Spinal cord (tissue), 10 donors: ENCODE results near the gene REV1. TPM values are rescaled to one million over a fixed set of nuclear protein-coding genes. Genes with fewer than 3 reads are reported as not detected.

Source experiments
- DNase-seq, 6 donors: peaks; one replicate each; pipeline versions ENCODE4 v3.0.0 to v3.0.0-alpha.2; 2013 to 2015; ENCODE audit warnings: low spot score in 6 of 6, low read depth in 4 of 6
- H3K27ac ChIP-seq: one replicate; pipeline ENCODE4 v1.5.1; 2013; ENCODE audit warnings: low read depth, low read length, control low read depth
- H3K27me3 ChIP-seq: one replicate; pipeline ENCODE4 v1.6.1; 2013; ENCODE audit warnings: low read length; ENCODE audit not compliant: control insufficient read depth, insufficient read depth
- H3K36me3 ChIP-seq: one replicate; pipeline ENCODE4 v1.6.1; 2013; ENCODE audit warnings: low read length; ENCODE audit not compliant: control insufficient read depth, insufficient read depth
- H3K4me1 ChIP-seq: one replicate; pipeline ENCODE4 v1.6.1; 2013; ENCODE audit warnings: low read length; ENCODE audit not compliant: control insufficient read depth, insufficient read depth
- H3K4me3 ChIP-seq: one replicate; pipeline ENCODE4 v1.5.1; 2013; ENCODE audit warnings: low read depth, low read length, control low read depth
- H3K9me3 ChIP-seq: one replicate; pipeline ENCODE4 v1.6.1; 2013; ENCODE audit warnings: low read length; ENCODE audit not compliant: control insufficient read depth, insufficient read depth
- WGBS: methylation state at CpG from one replicate; pipeline ENCODE4 v1.1.5; 2013; ENCODE audit warnings: missing lambda C conversion rate; ENCODE audit not compliant: insufficient coverage; 5-methylcytosine and 5-hydroxymethylcytosine counted together
- polyA plus RNA-seq, 2 donors: library from polyadenylated mRNA; unstranded; fragments of 120-200 nt; gene quantifications; one replicate each; pipeline ENCODE4 v1.2.1, GENCODE V29; 2013; ENCODE audit not compliant: insufficient read length in 2 of 2
- total RNA-seq, 2 donors: library from RNA; depleted of rRNA in 1 of 2; stranded (reverse); fragments of 120-200 nt in 1 of 2; fragments of >200 nt in 1 of 2; gene quantifications; one replicate each; pipeline versions ENCODE4 v1.2.3 to v1.2.4, GENCODE V29; 2013 to 2014
- donor health status: healthy.

The REV1 gene
- total and polyA plus RNA-seq, 4 donors, result 40.4 to 109 (median 54.8) TPM

DNA sequence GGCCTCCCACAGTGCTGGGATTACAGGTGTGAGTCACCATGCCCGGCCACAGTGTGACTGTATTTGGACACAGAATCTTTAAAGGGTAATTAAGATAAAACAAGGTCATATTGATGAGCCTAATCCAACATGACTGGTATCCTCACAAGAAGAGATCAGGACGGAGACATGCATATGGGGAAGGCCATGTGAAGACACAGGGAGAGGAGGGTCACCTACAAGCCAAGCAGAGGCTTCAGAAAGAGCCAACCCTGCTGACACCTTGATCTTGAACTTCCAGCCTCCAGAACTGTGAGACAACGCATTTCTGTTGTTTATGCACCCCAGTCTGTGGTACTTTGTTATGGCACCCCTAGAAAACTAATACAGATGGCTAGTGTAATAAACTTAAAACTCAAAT, 72.4 kb downstream of the REV1 start:
- 100% methylated on average over 1 of the region's 3 CpGs for WGBS
- DNase-seq, result no peak
- H3K27me3 ChIP-seq, result no peaks in the 10 kb centered on the region
- H3K27ac ChIP-seq, result no peak overlapping the region
- H3K4me3 ChIP-seq, result no peak overlapping the region
- no peaks in the 10 kb centered on the region for H3K4me1 ChIP-seq
- no peaks in the 10 kb centered on the region for H3K9me3 ChIP-seq
- H3K36me3 ChIP-seq, result peaks cover 34% of the 10 kb centered on the region

DNA sequence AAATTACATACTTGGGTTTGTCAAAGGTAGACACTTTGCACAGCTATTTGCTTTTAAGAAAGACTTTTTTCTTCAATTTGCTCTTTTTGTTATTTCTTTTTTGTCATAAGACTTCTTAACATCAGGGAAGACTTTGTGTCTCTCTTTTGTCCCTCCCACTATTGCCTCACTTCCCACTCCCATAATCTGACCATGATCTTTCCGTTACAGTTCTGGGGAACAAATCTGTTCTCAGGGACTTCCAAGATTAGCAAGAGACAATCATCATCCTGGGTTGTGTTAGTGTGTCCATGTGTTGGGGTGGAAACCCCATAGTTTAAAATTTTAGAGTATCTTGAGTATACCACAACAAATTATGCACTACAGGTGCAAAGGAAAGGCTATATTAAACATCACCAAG, 75.3 kb downstream of the REV1 start:
- no CpG with 5 or more reads among the region's 1 CpG for WGBS
- H3K36me3 ChIP-seq, result peaks cover 44% of the 10 kb centered on the region

DNA sequence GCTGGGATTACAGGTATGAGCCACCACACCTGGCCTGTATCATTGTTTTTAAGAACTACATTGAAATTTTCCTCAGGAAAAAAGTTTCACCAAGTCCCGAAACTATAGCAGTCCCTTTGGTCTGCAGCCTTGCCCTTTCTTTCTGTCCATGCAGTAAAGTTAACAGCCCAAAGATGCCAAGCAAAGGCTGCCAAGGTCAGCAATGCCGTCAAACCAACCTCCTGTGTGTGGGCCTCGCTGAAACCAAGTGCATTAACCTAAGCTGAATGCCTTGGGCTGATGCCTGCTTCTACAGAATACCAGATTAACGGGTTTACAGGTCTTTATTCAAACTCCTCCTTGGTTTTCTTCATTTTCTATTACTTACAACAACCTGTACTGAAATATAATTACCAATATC, 79.5 kb downstream of the REV1 start:
- no peaks in the 10 kb centered on the region for H3K9me3 ChIP-seq
- H3K4me3 ChIP-seq, result no peak overlapping the region
- WGBS, result 96% methylated on average over 4 of the region's 4 CpGs
- no peak for DNase-seq
- no peaks in the 10 kb centered on the region for H3K27me3 ChIP-seq
- no peak overlapping the region for H3K27ac ChIP-seq
- peaks cover 25% of the 10 kb centered on the region for H3K36me3 ChIP-seq
- H3K4me1 ChIP-seq, result no peaks in the 10 kb centered on the region

More for the DNA sequence above, 75.3 kb downstream of the REV1 start:
- no peaks in the 10 kb centered on the region for H3K4me1 ChIP-seq
- DNase-seq, result no peak
- H3K4me3 ChIP-seq, result no peak overlapping the region
- no peaks in the 10 kb centered on the region for H3K27me3 ChIP-seq
- H3K27ac ChIP-seq, result no peak overlapping the region
- no peaks in the 10 kb centered on the region for H3K9me3 ChIP-seq

DNA sequence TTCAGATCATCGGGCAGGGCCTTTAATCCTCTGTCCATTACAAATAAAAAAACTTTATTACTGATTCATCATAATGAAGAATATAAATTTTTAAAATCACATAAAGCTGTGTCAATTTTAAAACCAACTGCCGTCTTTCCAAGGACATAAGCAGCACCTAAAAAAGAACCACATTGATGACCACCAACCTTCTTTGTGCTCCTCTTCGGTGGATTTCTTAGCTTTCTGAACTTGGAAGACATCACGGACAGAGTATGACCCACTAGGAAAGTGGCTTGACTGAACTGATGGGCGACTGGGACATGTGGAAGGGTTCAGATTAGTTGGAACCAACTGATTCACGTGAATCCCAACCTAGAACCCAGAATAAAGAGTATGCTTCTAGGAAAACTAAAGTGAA, 83.7 kb downstream of the REV1 start:
- DNase-seq, result no peak
- 100% methylated on average over 2 of the region's 6 CpGs for WGBS
- Histone ChIP-seq H3K27ac (no peak overlapping the region), H3K4me1 (no peaks in the 10 kb centered on the region), H3K4me3 (no peak overlapping the region), H3K9me3 (no peaks in the 10 kb centered on the region), H3K36me3 (peaks cover 32% of the 10 kb centered on the region), H3K27me3 (no peaks in the 10 kb centered on the region)

DNA sequence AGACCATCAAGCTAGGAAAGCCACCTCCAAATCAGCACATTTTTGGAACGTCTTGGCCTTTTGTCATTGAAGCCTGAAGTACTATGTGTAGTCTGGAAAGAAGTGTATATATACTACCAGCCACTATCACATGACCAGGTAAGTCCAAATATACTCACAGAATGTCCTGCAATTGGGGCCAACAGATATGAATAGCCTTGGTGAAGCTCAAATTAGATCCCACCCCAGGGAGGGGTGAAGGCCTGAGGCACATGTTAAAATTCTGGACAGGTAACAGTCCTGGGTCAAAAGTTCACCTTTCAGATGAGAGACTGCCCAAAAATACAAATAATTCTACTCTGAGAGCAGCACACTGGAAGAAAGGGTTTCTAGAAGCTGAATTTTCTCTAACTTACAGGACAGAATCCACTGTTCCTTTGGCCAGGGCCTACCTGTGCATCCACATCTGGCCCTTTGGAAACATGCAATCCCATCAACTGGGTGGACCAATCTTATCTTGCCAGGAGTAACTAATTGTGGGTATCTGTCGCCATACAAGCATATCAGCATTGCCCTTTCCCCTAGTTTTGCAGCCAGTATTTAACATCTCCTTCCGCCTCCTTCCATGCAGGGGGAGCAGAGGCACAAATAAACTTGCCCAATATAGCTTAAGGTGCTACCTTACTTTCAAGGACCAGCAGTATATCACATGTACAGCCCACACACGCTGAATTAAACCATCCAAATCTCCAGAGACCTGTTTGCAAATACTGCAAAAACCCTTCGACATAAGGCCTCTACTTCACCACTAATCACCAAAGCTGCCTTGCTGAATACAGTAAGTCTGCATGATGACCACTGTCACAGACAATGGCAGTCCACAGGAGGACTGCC, 84.8 kb downstream of the REV1 start:
- Histone ChIP-seq H3K27ac (no peak overlapping the region), H3K27me3 (no peaks in the 10 kb centered on the region), H3K4me3 (no peak overlapping the region), H3K36me3 (peaks cover 28% of the 10 kb centered on the region), H3K4me1 (no peaks in the 10 kb centered on the region), H3K9me3 (no peaks in the 10 kb centered on the region)
- DNase-seq, result no peak
- 98% methylated on average over 4 of the region's 5 CpGs for WGBS

DNA sequence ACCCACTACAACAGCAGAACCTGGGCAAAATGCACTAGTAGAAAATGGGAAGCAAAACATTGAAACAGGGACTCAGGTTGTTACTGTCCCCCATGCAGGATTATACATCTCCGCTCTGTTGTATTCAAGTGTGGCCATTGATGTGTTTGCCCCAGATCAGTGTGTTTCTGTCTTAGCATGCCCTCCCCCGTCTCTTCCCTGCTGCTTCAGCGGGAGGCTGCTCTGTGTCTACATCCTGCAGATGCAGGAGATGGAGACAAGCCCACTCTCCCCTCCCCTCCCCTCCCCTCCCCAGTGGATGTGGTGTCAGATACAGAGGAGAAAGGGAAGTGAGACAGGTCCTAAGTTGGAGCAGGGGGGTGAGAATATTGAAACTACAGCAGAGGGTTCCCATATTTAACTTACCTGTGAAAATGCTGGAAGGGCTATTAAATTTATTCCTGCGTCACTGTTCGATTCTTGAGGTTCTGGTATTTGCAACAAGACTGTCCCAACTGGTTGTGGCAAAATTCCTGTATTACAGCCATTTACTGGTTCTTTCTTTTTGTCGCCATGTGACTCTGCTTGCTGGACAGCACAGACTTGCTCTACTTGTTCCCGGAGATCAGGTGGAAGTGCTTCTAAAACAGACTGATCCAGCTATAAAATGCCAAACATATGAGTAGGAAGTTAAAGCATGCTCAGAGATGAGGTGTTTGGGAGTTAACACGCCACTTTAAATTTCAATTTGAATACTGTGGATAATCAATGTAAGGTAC, 85.6 kb downstream of the REV1 start:
- no peaks in the 10 kb centered on the region for H3K27me3 ChIP-seq
- WGBS, result 96% methylated on average over 3 of the region's 8 CpGs
- H3K4me1 ChIP-seq, result no peaks in the 10 kb centered on the region
- H3K4me3 ChIP-seq, result no peak overlapping the region
- H3K36me3 ChIP-seq, result peaks cover 22% of the 10 kb centered on the region
- no peak for DNase-seq
- no peak overlapping the region for H3K27ac ChIP-seq
- H3K9me3 ChIP-seq, result no peaks in the 10 kb centered on the region

DNA sequence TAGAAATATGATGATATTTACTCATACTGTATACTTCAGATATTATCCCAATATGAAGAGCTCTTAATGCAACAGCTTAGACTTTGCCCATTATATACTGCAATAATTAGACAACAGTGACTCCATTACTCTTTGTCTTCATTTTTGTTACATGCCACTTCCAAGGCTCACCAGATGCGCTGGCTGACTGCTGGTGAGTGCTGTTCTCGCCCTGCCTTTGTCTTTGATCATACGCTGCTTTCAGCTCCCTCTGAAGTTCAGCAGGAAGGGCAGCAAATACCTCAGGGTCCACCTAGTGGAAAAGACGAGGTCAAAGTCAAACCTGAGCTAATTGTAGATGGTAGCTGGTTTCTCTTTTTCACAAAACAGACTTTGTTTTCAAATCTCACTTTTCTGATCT, 86.3 kb downstream of the REV1 start:
- no peaks in the 10 kb centered on the region for H3K27me3 ChIP-seq
- H3K4me1 ChIP-seq, result no peaks in the 10 kb centered on the region
- H3K27ac ChIP-seq, result no peak overlapping the region
- H3K4me3 ChIP-seq, result no peak overlapping the region
- H3K9me3 ChIP-seq, result no peaks in the 10 kb centered on the region
- DNase-seq, result no peak
- H3K36me3 ChIP-seq, result peaks cover 27% of the 10 kb centered on the region
- WGBS, result 25% methylated on average over 2 of the region's 4 CpGs

DNA sequence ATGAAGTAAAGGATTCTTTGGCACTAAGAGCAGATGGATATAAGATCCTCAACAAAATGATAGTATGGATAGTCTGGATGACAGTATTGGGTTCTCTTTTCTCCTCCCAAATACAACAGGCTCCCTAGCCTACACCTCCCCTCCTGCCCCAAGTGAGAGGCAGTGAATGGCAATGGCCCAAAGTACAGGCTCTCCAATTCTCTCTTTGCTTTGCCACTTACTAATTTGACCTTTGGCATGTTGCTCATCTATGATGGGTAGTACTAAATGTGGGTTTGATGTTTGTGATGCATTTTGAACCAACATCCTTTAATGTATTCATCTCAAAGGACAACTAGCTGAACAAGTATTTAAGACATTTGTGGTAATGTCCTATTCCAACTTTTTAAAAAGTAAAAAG, 86.7 kb downstream of the REV1 start:
- Histone ChIP-seq H3K27me3 (no peaks in the 10 kb centered on the region), H3K27ac (no peak overlapping the region), H3K4me3 (no peak overlapping the region), H3K9me3 (no peaks in the 10 kb centered on the region), H3K36me3 (peaks cover 31% of the 10 kb centered on the region), H3K4me1 (no peaks in the 10 kb centered on the region)
- DNase-seq, result no peak

DNA sequence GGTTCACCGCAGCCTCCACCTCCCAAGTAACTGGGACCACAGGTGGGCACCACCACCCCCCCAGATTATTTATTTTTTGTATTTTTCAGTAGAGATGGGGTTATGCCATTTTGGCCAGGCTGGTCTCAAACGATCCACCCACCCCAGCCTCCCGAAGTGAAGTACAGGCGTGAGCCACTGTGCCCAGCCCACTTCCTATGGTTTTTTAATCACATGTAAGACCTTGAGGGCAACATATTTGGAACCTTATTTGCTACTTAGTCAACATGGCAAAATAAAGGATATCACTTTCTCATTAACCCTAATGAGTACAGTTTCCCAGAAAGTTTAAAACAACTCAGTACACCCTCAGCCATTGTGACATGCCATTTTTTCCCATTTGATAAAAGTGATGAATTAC, 88.0 kb downstream of the REV1 start:
- WGBS, result 96% methylated on average over 3 of the region's 4 CpGs
- DNase-seq, result no peak
- Histone ChIP-seq H3K9me3 (no peaks in the 10 kb centered on the region), H3K36me3 (peaks cover 34% of the 10 kb centered on the region), H3K4me3 (no peak overlapping the region), H3K27me3 (no peaks in the 10 kb centered on the region), H3K27ac (no peak overlapping the region), H3K4me1 (no peaks in the 10 kb centered on the region)

DNA sequence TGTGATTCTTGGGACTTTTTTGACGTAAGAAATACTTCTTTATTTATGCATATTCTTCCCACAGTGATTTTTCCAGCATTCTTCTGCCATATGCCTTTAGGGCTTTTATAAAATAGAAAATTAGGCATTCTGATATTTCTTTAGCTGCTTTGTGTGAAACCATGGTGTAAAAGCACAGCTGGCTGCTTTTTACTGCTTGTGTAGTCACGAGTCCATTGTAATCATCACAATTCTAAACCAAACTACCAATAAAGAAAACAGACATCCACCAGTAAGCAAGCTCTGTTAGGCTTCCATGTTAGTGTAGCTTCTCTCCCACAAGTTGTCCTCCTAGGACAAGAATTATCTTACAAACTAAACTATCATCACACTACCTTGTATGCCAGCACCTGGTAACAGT, 90.0 kb downstream of the REV1 start:
- no peaks in the 10 kb centered on the region for H3K27me3 ChIP-seq
- DNase-seq, result no peak
- no CpG with 5 or more reads among the region's 2 CpGs for WGBS
- H3K4me3 ChIP-seq, result no peak overlapping the region
- peaks cover 49% of the 10 kb centered on the region for H3K36me3 ChIP-seq
- no peaks in the 10 kb centered on the region for H3K9me3 ChIP-seq
- H3K4me1 ChIP-seq, result no peaks in the 10 kb centered on the region
- no peak overlapping the region for H3K27ac ChIP-seq
